Measurements from ENCODE around the gene CLEC2L. TPM values are rescaled to one million over a fixed set of nuclear protein-coding genes. Genes with fewer than 3 reads are reported as not detected.

Gene CLEC2L
- total and polyA plus RNA-seq, 2 of the 4 experiments (the other 2 are of a cell fraction): not detected

DNA sequence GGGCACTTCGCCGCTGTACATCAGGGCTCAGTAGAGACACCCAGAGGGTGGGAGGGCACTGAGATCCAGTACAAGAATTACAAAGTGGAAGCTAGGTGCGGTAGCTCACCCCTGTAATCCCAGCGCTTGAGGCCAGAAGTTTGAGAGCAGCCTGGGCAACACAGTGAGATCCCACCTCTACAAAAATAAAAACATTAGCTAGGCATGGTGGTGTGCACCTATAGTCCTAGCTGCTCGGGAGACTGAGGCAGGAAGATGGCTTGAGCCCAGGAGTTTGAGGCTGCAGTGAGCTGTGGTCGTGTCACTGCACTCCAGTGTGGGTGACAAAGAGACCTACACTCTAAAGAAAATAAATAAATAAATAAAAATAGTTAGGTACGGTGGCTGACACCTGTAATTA, 64.0 kb downstream of the CLEC2L start:
- ChIA-PET CTCF (no interaction called here), POLR2A (ENCODE audit: unreplicated experiment) (no interaction called here)
- H2AK9ac ChIP-seq (replicated peaks; ENCODE audit: low read depth, low read length, poor library complexity): no peak overlapping the region
- H4K5ac ChIP-seq (ENCODE audit: low read depth, low read length): no peak overlapping the region
- peaks cover 0 to 25% of the 10 kb centered on the region in 2 experiments; a peak in 1 of 4 replicates for H3K79me1 ChIP-seq (ENCODE audit: low read depth in 1 of 2, low read length in 2 of 2)
- peaks cover 69% of the 10 kb centered on the region for H3K36me3 ChIP-seq (ENCODE audit: control insufficient read depth, insufficient read depth, low read length)
- H3K23ac ChIP-seq (ENCODE audit: low read depth, low read length): no peak overlapping the region
- in situ Hi-C loops (cut with MboI; ENCODE audit: low sequenced_read_pairs) (no loop called here), intact Hi-C loops (cut with micrococcal nuclease) (no loop called here), dilution Hi-C loops (cut with HindIII; ENCODE audit: low sequenced_read_pairs, unreplicated experiment) (no loop called here)
- no peak overlapping the region for H3K14ac ChIP-seq (replicated peaks; ENCODE audit: low read depth, low read length)
- ATAC-seq (ENCODE audit: low read depth) (no peak), DNase-seq (no peak)
- H2BK120ac ChIP-seq (ENCODE audit: low read depth, low read length): no peak overlapping the region
- H2BK5ac ChIP-seq (ENCODE audit: low read depth, low read length, poor library complexity, severe bottlenecking): no peak overlapping the region
- peaks cover 9% of the 10 kb centered on the region; the same call in 1 of the 2 replicates for H4K20me1 ChIP-seq (ENCODE audit: insufficient read depth, low read length)
- H2BK20ac ChIP-seq (ENCODE audit: low read depth, low read length): no peak overlapping the region
- no peak overlapping the region for H3K4ac ChIP-seq (ENCODE audit: low read depth, low read length)
- no peak overlapping the region for H2BK15ac ChIP-seq (ENCODE audit: low read depth, low read length)
- peaks cover 7% of the 10 kb centered on the region; the same call in 1 of the 2 replicates for H3K9me1 ChIP-seq (ENCODE audit: insufficient read depth, low read length)
- H2AK5ac ChIP-seq (ENCODE audit: low read depth, low read length): no peak overlapping the region
- H4K91ac ChIP-seq (ENCODE audit: insufficient read depth, low read depth, low read length): no peak overlapping the region
- no peaks in the 10 kb centered on the region for H3K9me3 ChIP-seq (ENCODE audit: control insufficient read depth, insufficient read depth, low read length)
- H3K27ac ChIP-seq (ENCODE audit: insufficient read depth, low read length): no peak overlapping the region
- no peak overlapping the region for H3K4me2 ChIP-seq (ENCODE audit: low read depth, low read length)
- H3K4me1 ChIP-seq (ENCODE audit: control insufficient read depth, insufficient read depth, low read length): peaks cover 3% of the 10 kb centered on the region; the same call in 1 of the 2 replicates
- H3K56ac ChIP-seq (ENCODE audit: extremely low read depth, insufficient read depth, low read length): no peak overlapping the region
- no CpG with 5 or more reads among the region's 7 CpGs for WGBS, 2 experiments (ENCODE audit: extremely low coverage in 2 of 2, insufficient read length in 1 of 2)
- BruUV-seq (replicated peaks): no TSS peak
- TF ChIP-seq MAFK (IDR thresholded peaks at IDR 0.05; ENCODE audit: low read depth, low read length): no peak
- H3K18ac ChIP-seq (ENCODE audit: low read depth, low read length): no peak overlapping the region
- no peak overlapping the region for H2AFZ ChIP-seq (replicated peaks; ENCODE audit: low read length, poor library complexity)
- no peak overlapping the region for H3K4me3 ChIP-seq (ENCODE audit: insufficient read depth, low read depth, low read length)
- no peak overlapping the region for H4K8ac ChIP-seq (ENCODE audit: low read depth in 2 of 2, low read length in 2 of 2)
- H3K9ac ChIP-seq (ENCODE audit: low read depth, low read length): no peak overlapping the region
- no peaks in the 10 kb centered on the region for H3K27me3 ChIP-seq (ENCODE audit: control insufficient read depth, insufficient read depth, low read length)

All from IMR-90 (cell line).